OCI-LY1 (cell line): ENCODE data around the gene TMC7.

Experiments
- H2AFZ ChIP-seq: fragments of 200-600 bp; sonication (generic), shearing (Covaris generic); 2 replicates; pipeline ENCODE4 v1.6.0; 2014; ENCODE audit warnings: antibody characterized with exemption, mild to moderate bottlenecking, low read length
- H3F3A ChIP-seq: fragments of 200-600 bp; sonication (generic), shearing (Covaris generic); 2 replicates; pipeline ENCODE4 v1.6.0; 2014; ENCODE audit warnings: mild to moderate bottlenecking, antibody characterized with exemption, low read length, moderate library complexity; ENCODE audit not compliant: insufficient read depth
- H3K27ac ChIP-seq: fragments of 200-600 bp; sonication (generic); 2 replicates; pipeline ENCODE4 v1.5.1; 2014; ENCODE audit warnings: low read length, mixed run types, mild to moderate bottlenecking, low read depth; ENCODE audit not compliant: poor library complexity, severe bottlenecking
- H3K27me3 ChIP-seq: fragments of 200-600 bp; sonication (generic); 2 replicates; pipeline ENCODE4 v1.6.0; 2014; ENCODE audit warnings: antibody characterized with exemption, mild to moderate bottlenecking, low read length, moderate library complexity; ENCODE audit not compliant: insufficient read depth
- H3K36me3 ChIP-seq: fragments of 200-600 bp; sonication (generic); 2 replicates; pipeline ENCODE4 v1.6.1; 2014; ENCODE audit warnings: mild to moderate bottlenecking, antibody characterized with exemption, low read length, moderate library complexity, mixed read lengths; ENCODE audit not compliant: insufficient read depth
- H3K4me1 ChIP-seq: fragments of 200-600 bp; sonication (generic); 2 replicates; pipeline ENCODE4 v1.5.1; 2014; ENCODE audit warnings: mild to moderate bottlenecking, low read length, moderate library complexity; ENCODE audit not compliant: insufficient read depth, severe bottlenecking
- H3K4me2 ChIP-seq: fragments of 200-600 bp; sonication (generic), shearing (Covaris generic); 2 replicates; pipeline ENCODE4 v1.6.1; 2014; ENCODE audit warnings: low read length
- H3K4me3 ChIP-seq: fragments of 200-600 bp; sonication (generic); 2 replicates; pipeline ENCODE4 v1.5.1; 2014; ENCODE audit warnings: low read length, low read depth, mild to moderate bottlenecking, mixed read lengths; ENCODE audit not compliant: poor library complexity, severe bottlenecking
- H3K79me2 ChIP-seq: fragments of 200-600 bp; shearing (Covaris generic); 2 replicates; pipeline ENCODE4 v1.6.1; 2016; ENCODE audit warnings: mixed run types, low read length, mixed read lengths; ENCODE audit not compliant: insufficient read depth
- H3K9ac ChIP-seq: fragments of 200-600 bp; sonication (generic), shearing (Covaris generic); 2 replicates; pipeline ENCODE4 v1.6.1; 2014; ENCODE audit warnings: mild to moderate bottlenecking, low read length, mixed read lengths
- H3K9me2 ChIP-seq: fragments of 200-600 bp; sonication (generic), shearing (Covaris generic); 2 replicates; pipeline ENCODE4 v1.6.1; 2014; ENCODE audit warnings: low read depth, mild to moderate bottlenecking, low read length, mixed read lengths
- H3K9me3 ChIP-seq: fragments of 200-600 bp; shearing (Covaris generic); 2 replicates; pipeline ENCODE4 v1.6.1; 2014; ENCODE audit warnings: low read length, mixed read lengths
- H4K20me1 ChIP-seq: fragments of 200-600 bp; sonication (generic), shearing (Covaris generic); 2 replicates; pipeline ENCODE4 v1.6.0; 2016; ENCODE audit warnings: mild to moderate bottlenecking, low read length; ENCODE audit not compliant: insufficient read depth
- EZH2 ChIP-seq: fragments of 200-600 bp; sonication (generic), shearing (Covaris generic); IDR thresholded peaks from 2 replicates; pipeline ENCODE4 v1.8.0; 2017; ENCODE audit warnings: borderline replicate concordance, mixed run types, mild to moderate bottlenecking, antibody characterized with exemption, low read length, moderate library complexity, mixed read lengths
- TF ChIP-seq, protein P1 (sequence below): fragments of 200-600 bp; sonication (generic), shearing (Covaris generic); IDR thresholded peaks from 2 replicates; pipeline ENCODE4 v1.5.1; 2017; ENCODE audit warnings: mild to moderate bottlenecking, antibody characterized with exemption, low read length, moderate library complexity, mixed read lengths

The TMC7 gene

GRCh38 chr16:19105891-19106624 lies 122.3 kb downstream of the TMC7 start:
- H3K9me3 ChIP-seq: no peaks in the 10 kb centered on the region
- no peak for TF ChIP-seq EZH2
- TF ChIP-seq, protein P1, sequence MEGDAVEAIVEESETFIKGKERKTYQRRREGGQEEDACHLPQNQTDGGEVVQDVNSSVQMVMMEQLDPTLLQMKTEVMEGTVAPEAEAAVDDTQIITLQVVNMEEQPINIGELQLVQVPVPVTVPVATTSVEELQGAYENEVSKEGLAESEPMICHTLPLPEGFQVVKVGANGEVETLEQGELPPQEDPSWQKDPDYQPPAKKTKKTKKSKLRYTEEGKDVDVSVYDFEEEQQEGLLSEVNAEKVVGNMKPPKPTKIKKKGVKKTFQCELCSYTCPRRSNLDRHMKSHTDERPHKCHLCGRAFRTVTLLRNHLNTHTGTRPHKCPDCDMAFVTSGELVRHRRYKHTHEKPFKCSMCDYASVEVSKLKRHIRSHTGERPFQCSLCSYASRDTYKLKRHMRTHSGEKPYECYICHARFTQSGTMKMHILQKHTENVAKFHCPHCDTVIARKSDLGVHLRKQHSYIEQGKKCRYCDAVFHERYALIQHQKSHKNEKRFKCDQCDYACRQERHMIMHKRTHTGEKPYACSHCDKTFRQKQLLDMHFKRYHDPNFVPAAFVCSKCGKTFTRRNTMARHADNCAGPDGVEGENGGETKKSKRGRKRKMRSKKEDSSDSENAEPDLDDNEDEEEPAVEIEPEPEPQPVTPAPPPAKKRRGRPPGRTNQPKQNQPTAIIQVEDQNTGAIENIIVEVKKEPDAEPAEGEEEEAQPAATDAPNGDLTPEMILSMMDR: no peak
- H3K27ac ChIP-seq: no peak overlapping the region
- H2AFZ ChIP-seq: no peak overlapping the region
- H3K9me2 ChIP-seq: no peaks in the 10 kb centered on the region
- H3K27me3 ChIP-seq: no peaks in the 10 kb centered on the region
- no peaks in the 10 kb centered on the region for H3K79me2 ChIP-seq
- H3F3A ChIP-seq: no peaks in the 10 kb centered on the region
- no peak overlapping the region for H3K9ac ChIP-seq
- H3K36me3 ChIP-seq: no peaks in the 10 kb centered on the region
- H3K4me1 ChIP-seq: no peaks in the 10 kb centered on the region
- H3K4me2 ChIP-seq: no peak overlapping the region
- no peak overlapping the region for H3K4me3 ChIP-seq
- no peaks in the 10 kb centered on the region for H4K20me1 ChIP-seq

DNA sequence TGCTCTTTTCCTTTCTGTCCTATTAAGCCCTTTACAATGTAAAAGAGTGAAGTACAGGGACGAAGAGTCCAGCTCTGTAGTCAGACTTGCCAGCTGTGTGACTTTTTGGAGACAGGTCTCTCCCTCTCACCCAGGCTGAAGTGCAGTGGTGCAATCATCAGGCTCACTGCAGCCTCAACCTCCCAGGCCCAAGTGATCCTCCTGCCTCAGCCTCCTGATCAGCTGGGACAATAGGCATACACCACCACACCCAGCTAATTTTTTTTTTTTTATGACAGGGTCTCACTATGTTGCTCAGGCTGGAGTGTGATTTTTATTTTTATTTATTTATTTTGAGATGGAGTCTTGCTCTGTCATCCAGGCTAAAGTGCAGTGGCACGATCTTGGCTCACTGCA lies 122.9 kb downstream of the TMC7 start:
- H3K4me1 ChIP-seq: no peaks in the 10 kb centered on the region

DNA sequence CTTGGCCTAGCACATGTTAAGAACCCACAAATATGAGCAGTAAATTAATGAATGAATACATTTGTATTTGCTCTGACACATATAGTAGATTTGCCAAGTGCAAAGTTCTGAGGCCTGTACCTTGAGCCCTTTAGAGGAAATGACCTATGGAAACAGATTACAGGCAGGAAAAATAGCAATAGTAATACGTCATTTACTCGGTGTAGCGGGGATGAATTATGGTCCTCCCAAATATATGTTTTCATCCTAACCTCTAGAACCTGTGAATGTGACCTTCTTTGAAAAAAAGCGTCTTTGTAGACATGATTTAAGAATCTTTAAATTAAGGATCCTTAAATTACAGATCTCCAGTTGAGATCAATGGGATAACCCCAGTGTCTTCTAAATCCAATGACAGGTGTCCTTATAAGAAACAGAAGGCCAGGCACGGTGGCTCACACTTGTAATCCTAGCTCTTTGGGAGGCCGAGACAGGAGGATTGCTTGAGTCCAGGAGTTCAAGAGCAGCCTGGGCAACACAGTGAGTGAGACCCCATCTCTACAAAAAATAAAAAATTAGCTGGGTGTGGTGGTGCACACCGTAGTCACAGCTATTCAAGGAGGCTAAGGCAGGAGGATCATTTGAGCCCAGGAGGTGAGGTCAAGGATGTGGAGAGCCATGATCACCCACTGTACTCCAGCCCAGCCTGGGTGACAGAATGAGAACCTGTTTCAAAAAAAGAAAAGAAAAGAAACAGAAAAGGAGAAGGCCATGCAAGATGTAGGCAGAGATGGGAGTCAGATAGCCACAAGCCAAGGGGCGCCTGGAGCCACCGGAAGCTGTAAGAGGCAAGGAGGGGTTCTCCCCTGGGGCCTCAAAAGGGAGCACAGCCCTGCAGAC lies 124.9 kb downstream of the TMC7 start:
- H3K27ac ChIP-seq: no peak overlapping the region
- no peaks in the 10 kb centered on the region for H3K4me1 ChIP-seq
- no peaks in the 10 kb centered on the region for H3K79me2 ChIP-seq
- no peaks in the 10 kb centered on the region for H3K36me3 ChIP-seq
- H3K27me3 ChIP-seq: peaks cover 3% of the 10 kb centered on the region; the same call in 1 of the 2 replicates
- H3K4me2 ChIP-seq: no peak overlapping the region
- H3F3A ChIP-seq: no peaks in the 10 kb centered on the region
- H3K9me3 ChIP-seq: no peaks in the 10 kb centered on the region
- TF ChIP-seq EZH2: no peak
- TF ChIP-seq, protein P1: no peak
- H4K20me1 ChIP-seq: no peaks in the 10 kb centered on the region
- no peak overlapping the region for H3K9ac ChIP-seq
- H3K4me3 ChIP-seq: no peak overlapping the region
- H3K9me2 ChIP-seq: no peaks in the 10 kb centered on the region
- no peak overlapping the region for H2AFZ ChIP-seq

More for the DNA sequence above, 122.9 kb downstream of the TMC7 start:
- Histone ChIP-seq H3K9me2 (no peaks in the 10 kb centered on the region), H2AFZ (no peak overlapping the region), H3K36me3 (no peaks in the 10 kb centered on the region), H3K27ac (no peak overlapping the region), H3K27me3 (no peaks in the 10 kb centered on the region), H3F3A (no peaks in the 10 kb centered on the region), H3K4me3 (no peak overlapping the region), H3K79me2 (no peaks in the 10 kb centered on the region), H3K9ac (no peak overlapping the region), H3K4me2 (no peak overlapping the region), H3K9me3 (no peaks in the 10 kb centered on the region), H4K20me1 (no peaks in the 10 kb centered on the region)
- TF ChIP-seq, protein P1: no peak
- no peak for TF ChIP-seq EZH2
